T-helper 2 cell treated with Interferon-gamma antibody and Interleukin-4, amounts not matched to agents 5 μg/mL and 100 μg/mL, for 36 hours (primary cell): ENCODE results near the gene GSN.

Experiments used
- DNase-seq: peaks from one replicate; pipeline ENCODE4 v3.0.0; 2021; ENCODE audit warnings: low spot score
- H3K27ac Mint-ChIP-seq: one replicate; pipeline ENCODE4 v1.8.0; 2021; ENCODE audit warnings: mild to moderate bottlenecking, mixed read lengths
- H3K27me3 Mint-ChIP-seq: one replicate; pipeline ENCODE4 v1.8.0; 2021; ENCODE audit warnings: low read depth, mixed read lengths
- H3K36me3 Mint-ChIP-seq: one replicate; pipeline ENCODE4 v1.8.0; 2021; ENCODE audit warnings: low read depth, mixed read lengths
- H3K4me1 Mint-ChIP-seq: one replicate; pipeline ENCODE4 v1.8.0; 2021; ENCODE audit warnings: low read depth, mixed read lengths
- H3K4me3 Mint-ChIP-seq: one replicate; pipeline ENCODE4 v1.8.0; 2022; ENCODE audit warnings: mild to moderate bottlenecking, moderate library complexity, mixed read lengths
- H3K9me3 Mint-ChIP-seq: one replicate; pipeline ENCODE4 v1.8.0; 2021; ENCODE audit warnings: mixed read lengths

GSN gene

DNA sequence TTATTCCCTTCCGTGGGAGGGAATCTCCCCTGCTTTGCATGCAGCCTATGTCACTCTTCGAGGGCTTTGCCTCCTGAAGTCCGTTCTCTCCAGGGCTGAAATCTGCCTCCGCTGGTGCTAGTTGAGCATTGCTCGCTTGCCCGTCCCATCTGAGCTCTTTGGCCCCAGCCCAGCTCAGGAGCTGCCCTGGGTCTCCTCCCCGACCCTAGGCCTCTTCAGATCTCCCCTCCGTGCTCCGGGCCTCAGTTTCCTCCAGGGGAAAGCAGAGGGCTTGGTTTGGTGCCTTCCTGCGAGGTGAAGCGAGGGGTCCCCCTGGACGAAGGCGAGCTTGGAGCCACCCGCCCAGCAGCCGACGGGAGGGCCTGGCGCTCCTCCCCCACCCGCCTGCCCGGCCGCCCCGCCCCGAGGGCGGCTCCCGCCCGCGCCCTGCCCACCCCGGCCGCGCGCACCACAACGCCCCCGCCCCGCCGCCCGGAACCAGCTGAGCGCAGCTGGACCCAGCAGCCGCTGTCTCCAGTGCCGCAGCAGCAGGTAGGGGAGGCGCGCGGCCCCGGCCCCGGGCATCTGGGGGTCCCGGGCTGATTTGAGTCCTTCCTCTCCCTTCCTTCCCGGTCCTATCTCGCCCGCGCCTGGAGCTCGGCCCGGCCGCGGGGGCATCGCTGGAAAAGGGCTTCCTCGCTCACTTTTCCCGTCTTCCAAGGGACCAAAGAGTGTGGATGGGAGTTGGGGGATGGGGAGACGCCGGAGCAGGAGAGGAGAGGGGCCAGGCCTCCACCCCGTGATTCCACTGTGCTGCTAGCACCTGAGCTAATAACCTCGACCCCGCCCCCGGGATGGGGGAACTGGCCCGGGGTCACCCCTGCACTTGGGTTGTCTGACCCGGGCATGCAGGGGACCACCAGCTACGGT, at the start of gene GSN:
TSS of gene GSN (plus strand) at position 474 of the 909 bp plus-strand sequence. CDS start 33,810 bp downstream, outside the sequence.
- H3K4me3 Mint-ChIP-seq: peak within 1 kb of the TSS; percentile 74
- H3K36me3 Mint-ChIP-seq: no peaks in the 10 kb centered on the region
- no peak within 1 kb of the TSS for H3K27ac Mint-ChIP-seq
- peaks cover 3% of the 10 kb centered on the region for H3K4me1 Mint-ChIP-seq
- peaks cover 21% of the 10 kb centered on the region for H3K27me3 Mint-ChIP-seq
- DNase-seq: peak; percentile 33
- H3K9me3 Mint-ChIP-seq: no peaks in the 10 kb centered on the region

DNA sequence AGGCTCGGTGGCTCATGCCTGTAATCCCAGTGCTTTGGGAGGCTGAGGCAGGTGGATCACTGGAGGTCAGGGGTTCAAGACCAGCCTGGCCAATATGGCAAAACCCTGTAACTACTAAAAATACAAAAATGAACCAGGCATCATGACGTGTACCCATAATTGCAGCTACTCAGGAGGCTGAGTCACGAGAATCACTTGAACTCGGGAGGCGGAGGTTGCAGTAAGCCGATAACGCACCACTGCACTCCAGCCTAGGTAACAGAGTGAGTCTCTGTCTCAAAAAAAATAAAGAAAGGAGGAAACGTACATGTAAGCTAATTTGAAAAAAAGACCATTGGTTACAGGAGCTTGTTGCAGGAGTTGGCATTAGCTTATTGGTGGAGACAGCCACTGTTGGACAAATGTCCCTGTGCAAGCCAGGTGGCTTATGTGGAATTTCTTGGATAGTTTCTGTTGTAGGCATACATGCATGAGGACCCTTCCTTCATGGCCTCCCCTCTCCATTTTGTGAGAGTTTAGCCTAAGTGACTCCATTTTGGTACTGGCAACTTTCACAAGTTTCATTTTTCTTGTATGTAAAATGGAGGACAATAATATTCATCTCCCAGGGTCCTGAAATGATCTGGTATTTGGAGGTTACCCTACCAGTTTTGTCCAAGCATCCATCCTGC, 49.5 kb upstream of the GSN start:
- no peaks in the 10 kb centered on the region for H3K9me3 Mint-ChIP-seq
- H3K27me3 Mint-ChIP-seq: no peaks in the 10 kb centered on the region
- no peaks in the 10 kb centered on the region for H3K36me3 Mint-ChIP-seq
- no peak overlapping the region for H3K27ac Mint-ChIP-seq
- peaks cover 4% of the 10 kb centered on the region for H3K4me1 Mint-ChIP-seq
- no peak for DNase-seq
- H3K4me3 Mint-ChIP-seq: no peak overlapping the region

DNA sequence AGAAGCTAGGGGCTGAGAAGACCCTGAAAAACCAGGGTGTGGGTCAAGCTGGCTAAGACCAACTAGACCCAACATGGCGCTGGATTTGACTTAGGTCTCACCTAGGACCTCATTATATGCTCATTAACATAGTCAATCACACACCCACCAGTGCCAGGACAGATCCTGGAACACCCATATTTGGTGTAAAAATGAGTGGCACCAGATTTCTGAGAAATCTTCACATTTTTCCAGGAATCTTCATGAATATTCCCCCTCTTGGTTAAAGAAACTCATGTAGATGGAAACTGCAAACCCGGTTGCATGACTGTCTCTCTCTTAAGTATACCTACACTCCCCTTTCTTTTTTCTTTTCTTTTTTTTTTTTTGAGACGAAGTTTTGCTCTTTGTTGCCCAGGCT, 48.4 kb upstream of the GSN start:
- Mint-ChIP-seq H3K4me3 (no peak overlapping the region), H3K27ac (no peak overlapping the region), H3K9me3 (no peaks in the 10 kb centered on the region), H3K4me1 (peaks cover 4% of the 10 kb centered on the region), H3K36me3 (no peaks in the 10 kb centered on the region), H3K27me3 (no peaks in the 10 kb centered on the region)
- DNase-seq: no peak

GRCh38 chr9:121220996-121221663, 46.8 kb upstream of the GSN start:
- Mint-ChIP-seq H3K27me3 (no peaks in the 10 kb centered on the region), H3K27ac (no peak overlapping the region), H3K4me1 (peaks cover 4% of the 10 kb centered on the region), H3K36me3 (no peaks in the 10 kb centered on the region), H3K9me3 (no peaks in the 10 kb centered on the region), H3K4me3 (no peak overlapping the region)
- no peak for DNase-seq

GRCh38 chr9:121221664-121222055, 46.3 kb upstream of the GSN start:
- no peak for DNase-seq
- no peak overlapping the region for H3K4me3 Mint-ChIP-seq
- H3K27me3 Mint-ChIP-seq: no peaks in the 10 kb centered on the region

DNA sequence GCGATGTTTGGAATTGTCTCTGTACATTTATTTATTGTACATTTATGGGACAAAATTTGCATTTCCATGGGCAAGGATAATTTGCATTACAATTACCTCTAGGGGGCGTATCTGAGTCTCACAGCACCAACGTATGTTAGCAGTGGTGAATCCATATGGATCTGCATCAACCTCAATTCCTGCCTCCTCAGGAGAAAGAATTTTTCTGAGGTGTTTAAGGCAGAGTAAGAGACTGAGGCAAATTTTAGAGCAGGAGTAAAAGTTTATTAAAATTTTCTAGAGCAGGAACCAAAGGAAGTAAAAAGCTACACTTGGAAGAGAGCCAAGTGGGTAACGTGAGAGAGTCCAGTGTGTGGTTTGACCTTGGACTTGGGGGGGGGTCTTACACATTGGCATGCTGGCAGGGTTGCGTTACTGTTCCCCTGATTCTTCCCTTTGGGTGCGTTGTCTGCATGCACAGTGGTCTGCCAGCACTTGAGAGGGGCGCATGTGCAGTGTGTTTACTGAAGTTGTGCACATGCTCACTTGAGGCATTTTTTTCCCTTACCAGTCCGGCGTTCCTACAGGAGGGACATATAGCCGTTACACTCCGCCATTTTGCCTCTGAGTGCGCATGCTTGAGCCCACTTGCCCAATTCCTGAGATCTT, 45.3 kb upstream of the GSN start:
- no peaks in the 10 kb centered on the region for H3K27me3 Mint-ChIP-seq
- H3K4me3 Mint-ChIP-seq: no peak overlapping the region
- DNase-seq: no peak
- H3K27ac Mint-ChIP-seq: no peak overlapping the region
- no peaks in the 10 kb centered on the region for H3K4me1 Mint-ChIP-seq
- H3K36me3 Mint-ChIP-seq: no peaks in the 10 kb centered on the region
- H3K9me3 Mint-ChIP-seq: no peaks in the 10 kb centered on the region

More at GRCh38 chr9:121221664-121222055, 46.3 kb upstream of the GSN start:
- no peak overlapping the region for H3K27ac Mint-ChIP-seq
- no peaks in the 10 kb centered on the region for H3K4me1 Mint-ChIP-seq
- no peaks in the 10 kb centered on the region for H3K9me3 Mint-ChIP-seq
- H3K36me3 Mint-ChIP-seq: no peaks in the 10 kb centered on the region

GRCh38 chr9:121225240-121225639, 42.7 kb upstream of the GSN start:
- Mint-ChIP-seq H3K27me3 (no peaks in the 10 kb centered on the region), H3K9me3 (no peaks in the 10 kb centered on the region), H3K4me3 (no peak overlapping the region), H3K4me1 (no peaks in the 10 kb centered on the region), H3K27ac (no peak overlapping the region), H3K36me3 (no peaks in the 10 kb centered on the region)
- DNase-seq: no peak

DNA sequence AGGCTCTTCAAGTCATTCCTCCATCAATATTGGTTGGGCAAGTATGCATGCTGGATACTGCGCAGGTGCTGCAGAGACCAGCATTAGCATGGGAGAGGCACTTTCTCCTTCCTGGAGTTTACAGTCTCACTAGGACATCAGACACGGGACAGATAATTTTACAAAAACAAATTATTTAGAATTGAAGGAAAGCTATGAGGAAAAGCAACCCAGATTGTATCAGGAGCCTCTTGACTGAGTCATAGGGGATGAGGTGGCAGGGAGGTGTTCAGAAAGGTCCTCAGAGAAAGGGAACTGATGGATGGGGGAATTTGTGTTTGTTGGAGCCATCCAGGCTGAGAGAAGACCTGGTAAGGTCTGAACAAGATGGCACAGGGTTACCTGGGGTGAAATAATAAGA, 41.8 kb upstream of the GSN start:
- Mint-ChIP-seq H3K36me3 (no peaks in the 10 kb centered on the region), H3K27ac (no peak overlapping the region), H3K4me3 (no peak overlapping the region), H3K27me3 (no peaks in the 10 kb centered on the region), H3K4me1 (no peaks in the 10 kb centered on the region), H3K9me3 (no peaks in the 10 kb centered on the region)
- DNase-seq: no peak

- Mint-ChIP-seq H3K27me3 (no peaks in the 10 kb centered on the region), H3K9me3 (no peaks in the 10 kb centered on the region), H3K4me1 (no peaks in the 10 kb centered on the region), H3K27ac (peak overlapping the region; percentile 6), H3K4me3 (no peak overlapping the region), H3K36me3 (no peaks in the 10 kb centered on the region)
- no peak for DNase-seq
These were observed 40.1 kb upstream of the GSN start for GRCh38 chr9:121227862-121228261.

- no peak for DNase-seq
- Mint-ChIP-seq H3K27me3 (no peaks in the 10 kb centered on the region), H3K4me1 (no peaks in the 10 kb centered on the region), H3K4me3 (no peak overlapping the region), H3K27ac (no peak overlapping the region), H3K36me3 (no peaks in the 10 kb centered on the region), H3K9me3 (no peaks in the 10 kb centered on the region)
These were observed 37.7 kb upstream of the GSN start for GRCh38 chr9:121230256-121230655.

- H3K36me3 Mint-ChIP-seq: no peaks in the 10 kb centered on the region
- no peak for DNase-seq
- no peaks in the 10 kb centered on the region for H3K4me1 Mint-ChIP-seq
- no peak overlapping the region for H3K4me3 Mint-ChIP-seq
- no peaks in the 10 kb centered on the region for H3K9me3 Mint-ChIP-seq
- no peak overlapping the region for H3K27ac Mint-ChIP-seq
- no peaks in the 10 kb centered on the region for H3K27me3 Mint-ChIP-seq
These were observed 35.7 kb upstream of the GSN start for GRCh38 chr9:121232251-121232650.

DNA sequence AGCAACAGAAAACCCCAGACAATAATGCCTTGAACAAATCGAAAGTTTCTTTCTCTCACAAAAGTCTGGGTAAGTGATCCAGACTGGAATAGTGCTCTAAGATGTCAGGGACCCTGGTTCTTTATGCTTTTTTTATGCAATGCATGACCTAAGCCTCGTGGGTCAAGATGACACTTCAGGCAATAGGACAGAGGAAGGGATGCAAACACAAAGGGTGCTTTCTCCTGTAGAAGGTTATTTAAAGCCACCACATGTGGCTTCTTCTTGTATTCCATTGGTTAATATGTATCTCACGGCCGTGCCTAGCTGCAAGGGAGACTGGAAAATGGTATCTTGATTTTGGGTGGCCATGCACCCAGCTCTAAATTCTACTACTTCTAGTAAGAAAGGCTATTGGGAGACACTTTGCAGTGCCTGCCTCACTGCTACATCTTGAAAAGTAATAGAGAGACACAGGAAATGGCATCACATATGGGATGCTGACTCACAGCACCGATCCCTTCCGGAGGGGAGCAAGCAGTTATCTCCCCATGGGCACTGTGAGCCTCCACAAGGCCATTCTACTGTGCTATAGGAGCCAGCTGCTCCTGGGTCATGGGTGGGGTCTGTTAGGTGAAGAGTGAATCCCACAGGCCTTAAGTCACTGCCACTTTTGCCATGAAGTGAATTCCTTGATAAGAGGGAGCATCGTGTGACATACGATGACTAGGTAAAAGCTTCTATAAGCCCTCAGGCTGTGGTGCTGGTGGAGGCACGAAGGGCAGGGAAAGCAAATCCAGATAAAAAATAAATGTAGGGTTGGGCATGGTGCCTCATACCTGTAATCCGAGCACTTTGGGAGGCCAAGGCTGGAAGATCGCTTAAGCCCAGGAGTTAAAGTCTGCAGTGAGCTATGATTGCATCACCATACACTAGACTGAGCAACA, 33.8 kb upstream of the GSN start:
- H3K27ac Mint-ChIP-seq: no peak overlapping the region
- no peaks in the 10 kb centered on the region for H3K4me1 Mint-ChIP-seq
- no peak for DNase-seq
- H3K9me3 Mint-ChIP-seq: no peaks in the 10 kb centered on the region
- H3K27me3 Mint-ChIP-seq: no peaks in the 10 kb centered on the region
- no peaks in the 10 kb centered on the region for H3K36me3 Mint-ChIP-seq
- no peak overlapping the region for H3K4me3 Mint-ChIP-seq

DNA sequence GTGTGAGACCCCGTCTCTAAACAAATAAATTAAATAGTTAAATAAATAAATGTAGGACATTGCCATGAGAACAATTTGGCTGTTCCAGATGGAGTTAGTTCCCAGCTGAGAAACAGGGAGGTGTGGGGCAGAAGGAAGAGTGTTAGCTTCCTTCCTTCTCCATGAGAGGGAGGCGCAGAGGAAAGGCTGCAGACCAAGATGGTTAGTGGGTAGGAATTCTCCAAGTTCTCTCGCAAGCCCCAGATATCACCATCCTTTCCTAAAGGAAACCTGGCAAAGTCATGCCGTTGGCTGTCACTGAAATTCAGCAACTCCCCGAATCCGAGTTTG, 33.2 kb upstream of the GSN start:
- H3K4me1 Mint-ChIP-seq: no peaks in the 10 kb centered on the region
- H3K27me3 Mint-ChIP-seq: no peaks in the 10 kb centered on the region
- H3K9me3 Mint-ChIP-seq: no peaks in the 10 kb centered on the region
- no peak overlapping the region for H3K4me3 Mint-ChIP-seq
- no peak for DNase-seq
- no peaks in the 10 kb centered on the region for H3K36me3 Mint-ChIP-seq
- H3K27ac Mint-ChIP-seq: no peak overlapping the region
